Coronary artery (tissue), 2 donors: ENCODE results near the gene UVSSA.
A peak's percentile ranks its signal among the peaks of the same experiment; 100 is the strongest.
"Not testable (repeated sequence)": the region's sequence is repeated elsewhere in the genome, so short reads cannot be mapped to it uniquely, and the experiment has no call there.

Experiments used
- DNase-seq: peaks from one replicate; pipeline ENCODE4 v3.0.0-alpha.2; 2017; ENCODE audit warnings: low spot score
- H3K27ac ChIP-seq, 2 donors: fragments of 200-600 bp; sonication (generic); one replicate each; pipeline ENCODE4 v1.5.1; 2016 to 2019
- H3K4me3 ChIP-seq: fragments of 200-600 bp; sonication (generic); 2 replicates; pipeline ENCODE4 v1.5.1; 2016; ENCODE audit warnings: mild to moderate bottlenecking, moderate library complexity
- CTCF ChIP-seq: fragments of 200-600 bp; sonication (generic); IDR thresholded peaks from one replicate; pipeline ENCODE4 v1.5.1; 2019; ENCODE audit warnings: antibody characterized with exemption

Gene UVSSA

GRCh38 chr4:1318046-1318375 is 29.0 kb upstream of the UVSSA start:
- TF ChIP-seq CTCF, result no peak
- Histone ChIP-seq H3K4me3 (no peak overlapping the region), H3K27ac (no peak overlapping the region)
- DNase-seq, result no peak

GRCh38 chr4:1318488-1319213 is 28.4 kb upstream of the UVSSA start:
- TF ChIP-seq CTCF, result no peak
- H3K4me3 ChIP-seq, result no peak overlapping the region
- no peak overlapping the region for H3K27ac ChIP-seq
- no peak for DNase-seq

- TF ChIP-seq CTCF, result no peak
- no peak overlapping the region for H3K27ac ChIP-seq
- H3K4me3 ChIP-seq, result no peak overlapping the region
- no peak for DNase-seq
Measured at GRCh38 chr4:1321486-1321885, 25.5 kb upstream of the UVSSA start.

GRCh38 chr4:1321946-1322650 is 24.9 kb upstream of the UVSSA start:
- DNase-seq, result no peak
- Histone ChIP-seq H3K27ac (no peak overlapping the region), H3K4me3 (no peak overlapping the region)
- TF ChIP-seq CTCF, result no peak

- Histone ChIP-seq H3K4me3 (no peak overlapping the region), H3K27ac (peak overlapping the region in 1 of 2 donors; percentile 38)
- no peak for DNase-seq
- TF ChIP-seq CTCF, result no peak
Measured at GRCh38 chr4:1323280-1323634, 23.8 kb upstream of the UVSSA start.

- Histone ChIP-seq H3K4me3 (no peak overlapping the region), H3K27ac (peak overlapping the region in 1 of 2 donors; percentile 38)
- no peak for DNase-seq
- TF ChIP-seq CTCF, result no peak
Measured at GRCh38 chr4:1323635-1324442, 23.2 kb upstream of the UVSSA start.

- not testable (repeated sequence) for DNase-seq, H3K4me3 ChIP-seq
- H3K27ac ChIP-seq, result peak overlapping the region in 1 of 2 donors; percentile 38
Measured at GRCh38 chr4:1324443-1325175, 22.4 kb upstream of the UVSSA start.
